RPMI8226 (cell line): ENCODE results near the gene CAPN3.

Experiments used
- DNase-seq: peaks from one replicate; pipeline ENCODE4 v3.0.0-alpha.2; 2015

CAPN3 gene

DNA sequence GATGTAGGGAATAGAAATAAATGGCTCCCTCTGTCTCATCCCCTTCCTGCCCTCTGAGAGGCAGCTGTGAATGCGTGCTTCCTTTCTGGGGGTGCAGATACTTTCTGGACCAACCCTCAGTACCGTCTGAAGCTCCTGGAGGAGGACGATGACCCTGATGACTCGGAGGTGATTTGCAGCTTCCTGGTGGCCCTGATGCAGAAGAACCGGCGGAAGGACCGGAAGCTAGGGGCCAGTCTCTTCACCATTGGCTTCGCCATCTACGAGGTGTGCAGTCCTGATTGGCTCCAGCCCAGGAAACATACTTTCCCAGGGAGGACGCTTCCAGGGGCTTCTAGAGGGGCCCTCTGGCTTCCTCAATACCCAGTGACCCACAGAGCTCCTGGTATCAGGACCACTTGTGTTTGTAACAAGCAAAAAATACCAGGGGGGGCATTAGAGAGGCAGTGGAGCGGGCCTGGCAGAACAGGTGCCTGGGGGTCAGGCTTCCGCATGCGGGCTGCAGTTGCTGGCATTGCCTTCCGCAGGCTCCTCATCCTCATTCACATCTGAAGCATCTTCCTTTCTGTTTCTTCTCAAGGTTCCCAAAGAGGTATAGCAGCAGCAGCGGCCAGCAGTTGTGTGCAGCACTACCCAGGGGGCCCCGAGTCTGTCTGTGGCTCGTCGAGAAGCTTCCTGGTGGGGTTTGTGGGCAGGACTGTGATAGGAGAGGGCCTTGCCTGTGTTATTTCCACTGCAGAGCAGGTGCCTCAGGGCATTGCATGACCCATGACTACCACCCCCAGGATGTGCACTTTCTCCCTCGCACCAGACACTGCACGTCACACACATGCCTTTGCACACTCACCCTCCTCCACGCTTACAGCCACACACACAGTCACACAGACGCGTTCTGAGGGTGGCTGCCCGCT lies 42.5 kb downstream of the CAPN3 start:
- no peak for DNase-seq

DNA sequence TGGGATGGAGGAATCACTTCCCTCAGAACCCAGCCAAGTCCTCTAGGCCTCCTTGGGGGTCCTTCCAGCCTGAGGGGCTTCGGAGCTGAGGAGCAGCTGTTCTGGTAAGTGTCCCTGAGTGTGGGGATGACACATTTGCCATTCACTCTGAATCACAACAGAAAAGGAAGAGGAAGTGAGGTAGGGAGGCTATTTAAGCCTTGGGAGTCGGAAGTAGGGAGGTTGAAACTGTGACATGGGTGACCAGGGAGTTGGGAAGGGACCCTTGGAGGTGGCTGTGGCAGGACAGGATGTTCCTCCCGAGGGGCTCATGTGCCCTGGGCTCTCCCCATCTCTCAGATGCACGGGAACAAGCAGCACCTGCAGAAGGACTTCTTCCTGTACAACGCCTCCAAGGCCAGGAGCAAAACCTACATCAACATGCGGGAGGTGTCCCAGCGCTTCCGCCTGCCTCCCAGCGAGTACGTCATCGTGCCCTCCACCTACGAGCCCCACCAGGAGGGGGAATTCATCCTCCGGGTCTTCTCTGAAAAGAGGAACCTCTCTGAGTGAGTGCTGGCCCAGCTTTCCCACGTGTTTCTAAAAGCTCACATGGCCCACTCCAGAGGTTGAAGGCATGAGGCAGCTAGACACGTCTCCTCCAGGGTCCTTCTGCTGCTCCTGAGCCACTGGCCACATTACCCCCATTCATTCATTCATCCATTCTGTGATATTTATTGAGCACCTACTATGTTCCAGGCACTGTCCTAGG lies 43.3 kb downstream of the CAPN3 start:
- no peak for DNase-seq

DNA sequence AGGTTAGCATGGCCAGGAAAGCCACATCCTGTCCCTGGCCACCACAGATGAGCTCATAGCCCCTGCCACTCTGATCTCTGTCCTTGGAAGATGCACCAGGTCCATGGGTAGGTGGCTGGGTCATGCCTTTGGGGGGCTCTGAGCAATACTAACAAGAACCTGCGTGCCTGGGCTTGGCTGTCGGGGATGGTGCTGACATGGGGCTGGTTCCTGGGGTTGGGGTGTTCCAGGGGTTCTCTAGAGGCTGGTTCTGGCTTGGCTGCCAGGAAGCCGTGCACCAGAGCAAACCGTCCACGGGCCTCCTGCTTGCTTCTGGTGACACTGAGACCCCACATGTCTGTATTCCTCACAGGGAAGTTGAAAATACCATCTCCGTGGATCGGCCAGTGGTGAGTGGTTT lies 44.1 kb downstream of the CAPN3 start:
- DNase-seq: no peak

DNA sequence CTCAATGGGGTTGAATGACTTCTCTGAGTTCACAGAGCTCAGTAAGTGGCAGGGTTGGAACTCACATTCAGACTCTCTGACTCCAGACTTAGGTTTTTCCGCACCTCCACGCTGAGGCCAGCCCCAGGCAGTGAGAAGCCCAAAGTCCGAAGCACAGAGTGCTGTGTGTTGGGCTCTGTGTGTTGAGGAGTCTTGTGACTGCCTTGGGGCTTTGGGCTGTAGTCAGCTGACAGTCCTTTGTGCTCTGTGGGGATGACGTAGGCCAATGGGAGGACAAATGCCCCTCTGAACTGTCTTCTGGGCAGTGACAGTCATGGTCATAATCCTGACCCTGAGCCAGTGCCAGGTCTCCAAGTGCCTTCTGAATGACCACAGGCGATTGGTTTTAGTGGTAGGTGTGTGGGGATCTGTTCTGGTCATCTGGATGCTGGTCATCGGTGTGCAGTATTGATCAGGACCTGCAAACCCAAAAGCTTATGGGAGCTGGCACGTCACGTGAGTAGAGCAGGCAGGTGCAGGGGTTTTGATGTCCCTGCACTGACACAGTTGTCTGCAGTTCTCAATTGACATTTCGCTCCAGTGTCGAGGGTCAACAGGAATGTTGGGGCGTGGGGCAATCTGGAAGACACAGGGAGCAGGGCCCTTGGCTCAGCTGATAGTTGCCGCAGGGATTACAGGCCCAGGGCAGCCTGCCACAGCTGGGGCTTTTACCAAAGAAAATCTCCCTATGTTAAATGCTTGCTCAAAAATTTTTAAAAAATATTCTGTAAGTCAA lies 45.3 kb downstream of the CAPN3 start:
- DNase-seq: no peak

DNA sequence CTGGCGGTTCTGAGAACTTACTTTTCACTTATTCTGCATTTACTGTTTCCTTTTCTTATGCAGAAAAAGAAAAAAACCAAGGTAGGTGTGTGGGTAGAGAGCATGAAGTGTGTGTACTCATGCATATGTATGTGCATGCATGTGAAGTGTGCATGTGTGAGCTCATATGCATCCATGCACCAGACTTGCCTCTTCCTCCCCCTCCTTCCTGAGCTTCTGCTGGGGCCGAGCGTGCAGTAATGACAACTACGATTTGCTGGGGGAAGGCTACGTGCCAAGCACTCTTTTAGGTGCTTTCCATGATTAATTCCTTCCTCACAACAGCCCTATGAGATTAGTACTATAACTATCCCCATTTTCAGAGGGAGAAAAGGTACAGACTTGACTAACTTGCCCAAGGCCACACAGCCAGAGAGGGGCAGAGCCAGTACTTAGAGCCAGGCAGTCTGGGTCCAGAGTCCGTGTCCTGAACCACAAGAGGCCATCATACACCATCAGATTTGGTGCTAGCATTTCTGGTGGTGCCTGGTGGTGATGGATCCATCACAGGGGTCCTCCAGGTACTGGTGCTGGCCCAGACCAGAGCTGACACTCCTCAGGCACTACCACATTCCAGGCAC lies 46.7 kb downstream of the CAPN3 start:
- DNase-seq: no peak

DNA sequence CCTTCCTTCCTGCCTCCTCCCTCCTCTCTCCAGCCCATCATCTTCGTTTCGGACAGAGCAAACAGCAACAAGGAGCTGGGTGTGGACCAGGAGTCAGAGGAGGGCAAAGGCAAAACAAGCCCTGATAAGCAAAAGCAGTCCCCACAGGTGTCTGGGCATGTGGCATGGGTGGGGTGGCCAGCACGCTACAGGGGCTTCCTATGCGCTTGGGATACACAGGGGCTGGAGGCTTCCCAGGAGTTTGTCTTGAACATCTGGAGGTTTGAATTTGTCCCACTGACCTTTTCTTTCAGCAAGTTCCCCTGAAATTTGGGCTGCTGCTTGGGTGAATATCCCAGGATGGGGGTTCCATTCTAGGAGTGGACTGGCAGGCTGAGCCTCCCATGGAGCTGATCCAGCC lies 48.9 kb downstream of the CAPN3 start:
- no peak for DNase-seq

DNA sequence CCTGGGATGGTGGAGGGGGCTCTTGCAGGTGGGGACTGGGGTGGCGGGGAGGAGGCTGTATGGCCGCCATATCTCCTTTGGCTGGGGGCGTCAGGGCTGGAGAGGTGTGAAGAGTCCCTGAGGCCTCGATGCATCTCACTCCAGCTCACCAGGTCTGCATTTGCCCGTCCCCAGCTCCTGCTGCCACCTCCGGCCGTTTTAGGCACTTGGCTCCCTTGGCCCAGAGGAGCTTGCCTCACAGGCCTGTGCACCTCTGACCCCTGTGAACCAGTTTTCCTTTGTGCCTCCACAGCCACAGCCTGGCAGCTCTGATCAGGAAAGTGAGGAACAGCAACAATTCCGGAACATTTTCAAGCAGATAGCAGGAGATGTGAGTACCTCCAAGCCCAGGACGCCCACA lies 49.7 kb downstream of the CAPN3 start:
- DNase-seq: no peak

DNA sequence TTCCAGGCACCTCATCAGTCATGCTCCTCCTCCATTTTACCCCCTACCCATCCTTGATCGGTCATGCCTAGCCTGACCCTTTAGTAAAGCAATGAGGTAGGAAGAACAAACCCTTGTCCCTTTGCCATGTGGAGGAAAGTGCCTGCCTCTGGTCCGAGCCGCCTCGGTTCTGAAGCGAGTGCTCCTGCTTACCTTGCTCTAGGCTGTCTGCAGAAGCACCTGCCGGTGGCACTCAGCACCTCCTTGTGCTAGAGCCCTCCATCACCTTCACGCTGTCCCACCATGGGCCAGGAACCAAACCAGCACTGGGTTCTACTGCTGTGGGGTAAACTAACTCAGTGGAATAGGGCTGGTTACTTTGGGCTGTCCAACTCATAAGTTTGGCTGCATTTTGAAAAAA lies 52.6 kb downstream of the CAPN3 start:
- no peak for DNase-seq

DNA sequence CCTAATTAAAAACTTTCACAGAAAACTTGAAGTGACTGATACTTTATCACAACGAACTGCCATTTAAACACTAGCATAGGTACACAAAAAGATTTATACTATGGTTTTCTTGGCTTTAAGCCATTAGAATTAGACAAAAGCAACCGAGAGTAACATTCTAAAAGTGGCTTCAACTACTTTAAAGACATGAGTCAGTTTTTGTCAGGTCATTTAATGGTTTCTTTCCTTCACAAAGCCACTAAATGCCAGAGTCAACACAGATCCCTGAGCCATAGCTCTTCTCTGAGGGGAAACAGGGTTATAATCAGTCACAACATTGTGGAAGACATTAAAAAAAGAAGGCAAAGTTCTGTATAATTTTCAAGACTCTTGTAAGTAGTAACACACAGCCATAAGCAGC lies 54.6 kb downstream of the CAPN3 start:
- no peak for DNase-seq

DNA sequence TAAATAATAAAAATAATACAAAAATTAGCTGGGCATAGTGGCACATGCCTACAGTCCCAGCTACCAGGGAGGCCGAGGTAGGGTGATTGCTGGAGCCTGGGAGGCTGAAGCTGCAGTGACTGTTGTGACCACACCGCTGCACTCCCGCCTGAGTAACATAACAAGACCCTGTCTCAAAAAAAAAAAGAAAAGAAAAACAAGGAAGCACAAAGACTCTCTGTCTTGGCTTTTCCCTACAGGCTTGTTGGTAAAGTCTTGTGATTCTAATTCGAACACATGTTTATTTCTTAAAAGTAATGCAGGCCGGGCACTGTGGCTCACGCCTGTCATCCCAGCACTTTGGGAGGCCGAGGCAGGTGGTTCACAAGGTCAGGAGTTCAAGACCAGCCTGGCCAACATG lies 60.1 kb downstream of the CAPN3 start:
- no peak for DNase-seq

DNA sequence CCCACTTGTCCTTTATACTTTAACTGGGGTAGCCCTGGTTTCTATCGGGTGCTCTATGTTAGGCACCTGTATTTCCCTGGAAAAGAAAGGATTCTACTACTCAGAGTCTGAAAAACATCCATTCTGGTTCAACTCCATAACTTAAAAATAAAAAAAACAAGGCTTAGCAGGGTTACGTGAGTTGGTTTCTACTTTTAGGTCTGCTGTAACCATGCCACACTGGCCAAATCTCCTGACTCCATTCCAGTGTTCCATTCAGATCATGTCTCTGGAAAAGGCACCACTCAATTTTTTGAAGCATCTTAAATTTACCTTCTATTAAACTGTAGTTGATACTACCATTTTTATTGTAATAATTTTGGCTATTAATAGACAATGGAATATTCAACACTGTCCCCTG lies 62.1 kb downstream of the CAPN3 start:
- no peak for DNase-seq

DNA sequence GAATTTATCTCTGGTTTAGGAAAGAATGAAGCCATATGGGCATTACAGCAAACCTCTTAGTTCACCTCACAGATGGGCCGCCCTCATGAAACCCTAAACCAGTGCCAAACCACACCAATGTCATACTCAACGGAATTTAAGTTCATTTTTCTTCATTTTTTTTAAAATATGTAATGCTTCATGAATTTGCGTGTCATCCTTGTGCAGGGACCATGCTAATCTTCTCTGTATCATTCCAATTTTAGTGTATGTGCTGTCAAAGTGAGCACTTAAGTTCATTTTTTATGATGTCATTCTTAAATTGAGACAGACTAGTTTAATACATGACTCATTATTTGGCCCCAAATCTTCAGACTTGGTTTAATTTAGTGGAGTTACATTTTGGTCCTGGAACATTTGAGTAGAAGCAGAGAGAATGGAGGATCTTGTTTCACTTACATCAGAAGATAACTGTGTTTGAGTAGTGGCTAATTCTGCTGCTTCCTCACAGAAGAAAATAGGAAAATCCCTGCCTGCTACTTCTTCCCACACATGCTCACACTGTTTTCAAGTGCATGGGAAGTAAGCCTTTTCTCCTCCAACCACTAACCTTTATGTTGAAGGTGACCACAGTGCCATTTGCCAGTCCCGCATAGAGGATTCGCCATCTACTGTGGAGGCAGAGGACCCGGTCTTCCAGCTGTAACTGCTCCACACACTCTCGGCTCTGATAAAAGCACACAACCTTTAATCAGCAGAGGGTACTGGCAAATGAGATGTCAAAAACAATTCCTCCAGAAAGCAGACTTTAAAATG lies 68.3 kb downstream of the CAPN3 start:
- DNase-seq: no peak

DNA sequence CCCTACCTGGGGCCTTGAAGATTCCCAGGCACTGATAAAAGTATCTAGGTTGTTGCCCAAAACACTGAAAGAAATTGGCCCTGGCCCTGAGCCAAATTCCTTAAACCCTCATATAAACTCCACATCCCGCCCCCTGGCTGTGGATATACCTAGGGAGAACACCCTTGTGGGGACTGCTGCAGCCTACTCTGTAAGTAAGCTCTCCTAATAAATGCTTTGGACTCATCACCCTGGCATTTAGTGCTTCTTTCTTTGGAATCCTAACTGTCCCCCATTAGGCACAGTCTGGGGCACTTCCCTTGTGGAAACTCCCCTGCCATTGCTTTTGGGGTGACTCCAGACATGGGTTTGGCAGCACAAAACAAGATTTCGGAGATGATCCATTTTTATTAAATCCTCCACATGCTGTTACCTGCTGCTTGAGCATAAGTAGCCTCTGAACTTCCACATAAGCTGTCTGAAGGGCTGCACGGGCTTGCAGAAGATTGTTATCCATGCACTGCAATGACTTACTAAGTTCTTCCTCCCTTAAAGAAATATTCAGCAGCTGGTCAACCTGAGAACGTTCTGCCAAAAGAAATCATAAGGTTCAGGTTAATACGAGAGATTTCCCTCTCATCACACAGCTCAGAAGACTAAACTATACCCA lies 85.2 kb downstream of the CAPN3 start:
- DNase-seq: no peak

DNA sequence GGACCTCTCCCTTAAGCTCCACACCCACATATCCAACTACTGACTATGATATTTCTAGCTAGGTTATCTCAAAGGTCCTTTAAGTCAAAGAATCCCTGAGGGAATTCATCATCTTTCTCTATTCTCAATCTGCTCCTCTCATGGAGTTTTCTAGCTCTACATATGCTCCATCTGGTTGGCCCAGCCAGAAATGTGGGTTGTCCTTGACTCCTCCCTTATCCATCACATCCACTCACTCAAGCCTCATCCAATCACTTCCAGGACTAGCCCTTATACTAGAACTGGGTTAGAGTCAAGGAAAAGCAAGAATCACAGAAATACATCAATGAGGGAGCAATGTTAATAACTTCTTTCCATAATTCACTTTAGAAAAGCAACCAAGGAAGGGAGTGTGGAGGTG lies 86.2 kb downstream of the CAPN3 start:
- DNase-seq: no peak

DNA sequence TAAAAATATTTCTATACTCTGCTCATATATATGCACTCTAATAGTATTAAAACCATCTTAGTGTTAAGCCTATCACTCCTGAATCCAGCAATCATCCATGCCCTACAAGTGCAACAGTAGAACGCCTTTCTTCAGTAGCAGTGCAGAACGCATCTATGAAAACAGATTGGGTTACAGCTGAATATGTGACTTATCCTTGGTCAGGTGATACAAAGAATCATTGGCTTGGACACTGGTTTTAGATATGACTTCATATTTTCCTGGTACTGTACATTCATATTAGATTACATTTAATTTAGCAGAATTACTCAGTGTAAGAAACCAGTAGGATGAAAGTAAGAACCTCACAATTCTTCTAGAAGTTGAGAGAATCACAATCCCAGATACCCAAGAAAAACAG lies 88.3 kb downstream of the CAPN3 start:
- no peak for DNase-seq

DNA sequence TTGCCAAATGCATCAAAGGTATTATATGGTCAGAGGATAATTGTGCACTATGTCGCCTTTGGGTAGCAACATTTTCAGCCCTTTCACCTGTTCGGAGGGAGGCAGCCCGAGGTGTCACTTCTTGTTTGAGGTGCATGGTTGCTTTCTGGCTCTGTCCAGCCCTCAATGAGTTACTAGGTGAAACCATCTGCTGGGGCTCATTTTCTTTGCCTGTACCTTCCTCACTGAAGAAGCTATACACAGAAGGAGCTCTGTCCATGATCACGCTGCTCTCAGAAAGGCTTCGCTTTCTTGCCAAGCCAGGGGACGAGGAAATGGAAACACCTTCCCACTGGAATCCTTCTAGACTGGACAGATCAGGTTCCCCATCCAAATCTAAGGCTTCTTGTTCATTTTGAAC lies 89.0 kb downstream of the CAPN3 start:
- DNase-seq: no peak

DNA sequence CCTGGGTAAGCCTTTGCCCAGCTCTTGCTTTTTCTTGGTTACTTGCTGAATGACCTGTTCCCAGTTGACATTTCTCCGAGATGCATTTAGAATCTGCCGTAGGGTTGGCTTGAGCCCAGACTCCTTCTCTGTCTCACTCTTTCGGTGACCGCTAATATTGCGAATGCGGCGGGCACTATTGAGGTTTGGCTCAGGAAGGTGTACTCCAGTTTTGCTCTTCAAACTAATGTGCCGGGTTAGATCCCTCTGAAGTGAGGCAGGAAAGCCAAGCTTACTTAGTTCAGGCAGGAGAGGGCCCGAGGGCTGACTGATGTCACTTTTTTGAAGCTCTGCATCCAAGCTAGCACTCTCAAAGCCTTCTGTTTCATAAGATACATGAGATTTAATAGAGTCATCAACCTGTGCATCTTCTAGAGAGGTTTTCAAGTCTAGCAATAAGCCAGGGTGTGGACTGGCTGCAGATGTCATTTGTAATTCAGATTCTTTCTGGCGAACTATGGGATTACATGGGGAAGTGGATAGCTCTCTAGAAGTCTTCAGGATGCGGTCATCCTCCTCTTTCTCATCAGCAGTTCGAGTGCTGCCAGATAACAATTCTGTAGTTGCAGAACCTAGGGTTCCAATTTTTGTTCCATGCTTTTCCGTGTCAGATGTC lies 90.6 kb downstream of the CAPN3 start:
- DNase-seq: no peak

DNA sequence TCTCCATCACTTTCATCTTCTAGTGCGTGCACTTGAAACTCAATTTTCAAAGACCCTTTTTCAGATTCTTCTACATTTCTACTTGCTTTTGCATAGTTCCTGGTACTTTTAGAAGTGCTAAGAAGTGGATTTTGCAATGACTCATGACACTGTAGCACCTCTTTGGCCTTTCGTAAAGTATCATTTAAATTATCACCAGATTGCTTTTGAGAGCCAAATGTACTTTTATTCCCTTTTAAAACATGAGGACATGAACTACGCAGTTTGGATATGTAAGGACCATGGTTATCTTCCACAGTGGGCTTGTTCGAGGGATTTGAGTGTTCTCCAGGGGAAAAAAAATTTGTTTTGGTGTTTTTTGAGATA lies 91.1 kb downstream of the CAPN3 start:
- no peak for DNase-seq

DNA sequence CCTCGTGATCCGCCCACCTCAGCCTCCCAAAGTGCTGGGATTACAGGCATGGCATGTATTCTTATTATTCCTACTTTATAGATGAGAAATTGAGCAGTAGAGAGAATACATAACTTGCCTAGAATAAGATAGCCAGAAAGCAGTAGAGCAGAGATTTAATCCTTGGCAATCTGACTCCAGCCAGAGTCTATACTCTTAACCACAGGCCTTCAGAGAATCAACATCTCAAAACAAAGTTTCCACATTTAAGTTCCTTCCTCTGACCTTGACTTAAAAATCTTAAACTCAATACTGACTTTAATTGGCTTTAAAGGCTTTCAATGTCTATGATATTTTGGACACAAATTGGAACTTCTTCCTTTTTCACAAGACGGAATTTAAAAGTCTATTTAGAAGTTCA lies 94.5 kb downstream of the CAPN3 start:
- DNase-seq: no peak

DNA sequence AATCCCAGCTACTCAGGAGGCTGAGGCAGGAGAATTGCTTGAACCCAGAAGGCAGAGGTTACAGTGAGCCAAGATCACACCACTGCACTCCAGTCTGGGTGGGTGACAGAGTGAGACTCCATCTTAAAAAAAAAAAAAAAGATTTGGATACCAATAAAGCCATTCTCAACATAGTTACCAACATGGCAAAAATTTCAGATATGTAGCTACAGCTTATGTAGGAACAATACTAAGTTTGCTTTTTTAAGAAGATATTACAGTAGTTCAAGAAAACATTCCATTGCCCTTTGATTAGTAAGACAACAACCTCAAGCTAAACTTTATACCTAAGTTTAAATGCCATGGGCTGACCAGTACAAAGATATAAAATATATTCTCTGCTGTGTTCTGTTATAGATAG lies 97.2 kb downstream of the CAPN3 start:
- DNase-seq: no peak

DNA sequence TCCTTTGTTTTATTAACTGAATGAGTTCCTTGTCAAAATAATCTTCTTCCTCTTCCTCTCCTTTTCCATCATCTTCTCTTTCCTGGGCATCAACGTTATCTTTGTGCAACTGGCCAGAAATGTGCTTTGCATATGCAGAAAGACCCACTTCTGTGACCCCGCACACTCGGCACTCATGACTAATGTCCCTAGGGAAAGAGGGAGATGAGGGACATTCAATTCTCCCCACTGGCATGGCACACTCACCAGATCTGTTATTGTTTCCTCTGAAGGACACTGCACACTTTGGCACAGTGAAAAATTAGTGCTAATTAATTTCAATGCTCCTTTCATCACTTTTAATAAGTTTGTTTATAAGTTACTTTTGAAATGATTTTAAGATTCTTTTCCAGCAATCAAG lies 97.7 kb downstream of the CAPN3 start:
- no peak for DNase-seq
